HK-2 (cell line): ENCODE results near the gene SYT3.

ENCODE experiments used
- DNase-seq: peaks from one replicate; pipeline ENCODE4 v3.0.0-alpha.2; 2018; ENCODE audit not compliant: unreplicated experiment

SYT3 gene

GRCh38 chr19:50662651-50663481 is 23.2 kb upstream of the SYT3 start:
- DNase-seq = no peak

GRCh38 chr19:50661766-50662650 is 22.3 kb upstream of the SYT3 start:
- no peak for DNase-seq

- DNase-seq = no peak
These were observed 21.3 kb upstream of the SYT3 start for GRCh38 chr19:50661023-50661422.

- DNase-seq = no peak
These were observed 20.3 kb upstream of the SYT3 start for GRCh38 chr19:50660088-50660366.

- DNase-seq = no peak
These were observed 19.8 kb upstream of the SYT3 start for GRCh38 chr19:50659318-50660087.

- peak; percentile 94 for DNase-seq
These were observed 19.0 kb upstream of the SYT3 start for GRCh38 chr19:50658441-50659317.

- peak; percentile 100 for DNase-seq
These were observed 18.2 kb upstream of the SYT3 start for GRCh38 chr19:50657712-50658440.

- DNase-seq = no peak
These were observed 17.6 kb upstream of the SYT3 start for GRCh38 chr19:50657222-50657669.

GRCh38 chr19:50654882-50655281 is 15.2 kb upstream of the SYT3 start:
- DNase-seq = no peak

GRCh38 chr19:50652722-50653121 is 13.0 kb upstream of the SYT3 start:
- DNase-seq = no peak

- DNase-seq = no peak
These were observed 11.5 kb upstream of the SYT3 start for GRCh38 chr19:50651174-50651573.

- DNase-seq = no peak
These were observed 10.0 kb upstream of the SYT3 start, which contains the start of gene C19orf81 for GRCh38 chr19:50649433-50650391. C19orf81 (plus strand) TSS chr19:50649445; CDS start chr19:50649445, 0 bp downstream.

- DNase-seq = no peak
These were observed 9.0 kb upstream of the SYT3 start for GRCh38 chr19:50648659-50649058.

GRCh38 chr19:50647879-50648615 is 8.4 kb upstream of the SYT3 start:
- DNase-seq = no peak

- peak; percentile 72 for DNase-seq
These were observed 6.6 kb upstream of the SYT3 start for GRCh38 chr19:50646074-50646807.

- no peak for DNase-seq
These were observed 5.4 kb upstream of the SYT3 start for GRCh38 chr19:50645107-50645506.

GRCh38 chr19:50644315-50644915 is 4.7 kb upstream of the SYT3 start:
- no peak for DNase-seq
